Hematopoietic multipotent progenitor cell treated with erythropoietin and hydrocortisone succinate and interleukin-3 and kit ligand, for 17 days (in vitro differentiated cells): ENCODE measurements around the gene TUBB2A.
"Not testable (repeated sequence)": the region's sequence is repeated elsewhere in the genome, so short reads cannot be mapped to it uniquely, and the experiment has no call there.

ENCODE experiments used
- DNase-seq: peaks from one replicate; pipeline ENCODE4 v3.0.0-alpha.2; 2015; ENCODE audit warnings: low spot score

Gene TUBB2A

DNA sequence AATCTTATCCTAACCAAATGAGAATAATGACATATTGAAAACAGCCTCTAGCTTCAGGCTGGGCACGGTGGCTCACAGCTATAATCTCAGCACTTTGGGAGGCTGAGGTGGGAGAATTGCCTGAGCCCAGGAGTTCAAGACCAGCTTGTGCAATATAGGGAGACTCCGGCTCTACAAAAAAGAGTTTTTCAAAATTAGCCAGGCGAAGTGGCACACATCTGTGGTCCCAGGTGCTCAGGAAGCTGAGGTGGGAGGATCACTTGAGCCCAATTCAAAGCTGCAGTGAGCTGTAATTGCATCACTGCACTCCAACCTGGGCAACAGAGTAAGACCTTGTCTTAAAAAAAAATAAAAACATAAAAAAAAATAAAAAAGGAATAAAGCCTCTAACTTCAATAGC, 4.7 kb downstream of the TUBB2A start:
- no peak for DNase-seq

DNA sequence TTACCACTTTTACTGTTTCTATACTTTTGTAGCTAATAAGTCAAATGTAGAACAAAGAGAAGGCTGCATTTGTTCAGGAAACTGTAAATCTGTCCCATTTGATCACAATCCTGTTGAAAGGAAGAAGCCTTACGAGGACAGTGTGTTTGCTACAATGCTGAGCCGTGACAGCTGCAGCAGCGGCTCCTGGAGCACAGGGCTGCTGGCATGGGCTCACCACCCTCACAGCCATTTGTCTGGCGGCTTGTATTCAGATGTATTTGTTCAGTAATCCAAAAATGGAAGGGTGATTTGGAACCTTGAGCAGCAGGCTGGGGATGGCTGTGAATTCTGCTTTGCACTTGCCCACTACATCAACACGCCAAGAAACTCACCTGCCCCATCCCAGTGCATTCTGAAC, 5.7 kb downstream of the TUBB2A start:
- no peak for DNase-seq

DNA sequence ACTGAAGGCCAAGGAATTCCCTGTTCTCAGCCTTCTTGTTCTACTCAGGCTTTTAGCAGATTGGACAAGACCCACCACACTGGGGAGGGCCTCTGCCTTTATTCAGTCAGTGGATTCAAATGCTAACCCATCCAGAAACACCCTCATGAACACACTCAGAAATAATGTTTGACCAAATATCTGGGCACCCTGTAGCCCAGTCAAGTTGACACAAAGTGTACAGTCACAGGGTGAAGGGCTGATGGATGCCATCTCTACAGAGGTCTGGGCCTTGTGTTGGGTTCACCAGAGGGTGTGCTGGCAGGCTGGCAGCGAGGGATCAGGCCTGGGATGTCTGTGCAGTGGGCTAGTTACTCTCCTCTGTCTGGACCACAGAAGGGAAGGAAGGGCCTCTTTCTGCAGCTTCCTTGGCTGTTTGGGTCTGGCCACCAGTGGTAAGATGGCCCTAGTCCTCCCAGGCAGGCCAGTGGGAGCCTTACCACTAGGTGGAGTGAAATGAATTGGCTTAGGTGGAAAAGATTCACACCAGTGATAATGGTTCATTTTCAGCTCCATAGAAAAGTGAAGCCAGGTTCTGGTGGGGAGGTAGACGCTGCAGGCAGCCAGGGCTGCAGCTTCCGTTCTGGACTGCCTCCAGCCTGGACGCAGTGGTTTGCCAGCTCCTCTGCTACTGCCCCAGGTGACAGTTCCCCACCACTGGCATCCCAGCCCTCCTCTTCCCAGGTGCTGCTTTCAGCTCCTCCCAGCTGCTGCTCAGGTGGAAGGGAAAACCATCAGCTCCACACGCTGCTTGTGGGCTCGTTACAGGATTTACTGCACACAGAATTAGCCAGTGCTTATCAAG, 9.2 kb downstream of the TUBB2A start:
- DNase-seq: no peak

DNA sequence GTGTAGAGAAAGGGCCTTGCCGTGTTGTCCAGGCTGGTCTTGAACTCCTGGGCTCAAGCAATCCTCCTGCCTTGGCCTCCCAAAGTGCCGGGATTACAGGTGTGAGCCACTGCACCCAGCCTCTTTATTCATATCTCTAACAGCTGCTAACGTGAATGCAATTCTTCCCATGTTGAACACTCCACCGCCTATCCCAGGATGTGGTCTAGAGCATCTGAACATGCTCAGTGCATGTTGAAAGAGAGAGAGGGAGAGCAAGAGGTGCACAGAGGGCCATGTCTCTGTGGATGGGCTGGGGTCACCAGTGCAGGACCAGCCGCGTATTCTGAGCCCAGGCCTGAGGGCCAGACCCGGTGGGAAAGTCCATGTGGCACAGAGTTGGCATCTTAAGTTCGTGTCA, 12.8 kb downstream of the TUBB2A start:
- no peak for DNase-seq

DNA sequence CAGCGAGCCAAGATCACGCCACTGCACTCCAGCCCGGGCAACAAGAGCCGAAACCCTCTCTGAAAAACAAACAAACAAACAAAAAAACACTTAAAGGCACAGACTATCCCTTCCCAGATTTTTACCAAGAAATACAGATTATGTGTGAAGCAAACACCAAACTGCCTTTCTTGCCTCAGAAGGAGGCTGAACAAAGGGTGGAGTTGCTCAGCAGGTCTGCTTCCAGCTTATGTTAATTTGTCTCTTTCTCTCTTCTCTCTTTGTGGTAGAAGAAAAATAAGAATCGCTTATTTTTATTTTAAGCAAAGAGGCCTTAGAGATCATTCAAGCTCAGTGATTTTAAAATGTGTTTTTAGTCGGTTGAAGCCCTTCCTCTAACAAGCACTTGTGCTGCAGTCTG, 14.2 kb downstream of the TUBB2A start:
- DNase-seq: no peak

DNA sequence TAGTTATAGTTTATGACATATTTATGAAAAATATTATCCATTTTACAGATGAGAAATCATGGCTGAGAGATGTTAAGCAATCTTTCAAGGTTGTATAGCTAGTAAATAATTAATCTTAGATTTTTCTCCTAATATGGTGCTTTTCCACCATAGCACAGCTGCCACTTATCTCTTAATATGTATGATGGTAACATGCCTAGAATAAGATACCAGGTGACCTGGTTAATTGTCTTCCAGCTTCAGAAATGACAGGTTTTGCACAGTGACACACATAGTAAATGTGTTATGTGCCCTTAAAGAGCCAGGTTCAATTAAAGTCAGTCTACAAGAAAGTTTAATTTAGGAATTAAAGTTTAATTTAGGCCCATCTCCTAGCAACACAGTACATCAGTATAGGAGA, 14.8 kb downstream of the TUBB2A start:
- DNase-seq: no peak

DNA sequence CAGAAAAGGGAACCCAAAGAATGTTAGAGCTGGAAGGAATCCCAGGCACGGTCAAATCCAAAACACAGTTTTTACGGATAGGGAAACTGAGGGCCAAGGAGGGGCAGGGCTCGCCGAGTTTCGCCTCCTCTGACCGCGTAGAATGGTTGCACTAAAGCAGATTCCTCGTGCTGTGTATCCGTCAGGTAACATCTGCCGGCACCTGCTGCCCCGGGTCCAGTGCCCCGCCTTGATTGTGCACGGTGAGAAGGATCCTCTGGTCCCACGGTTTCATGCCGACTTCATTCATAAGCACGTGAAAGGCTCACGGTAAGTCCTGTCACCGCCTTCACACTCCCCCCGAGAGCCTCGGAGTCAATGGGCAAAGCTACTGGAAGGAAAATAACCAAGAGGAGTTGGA, 17.1 kb downstream of the TUBB2A start:
- DNase-seq: no peak

DNA sequence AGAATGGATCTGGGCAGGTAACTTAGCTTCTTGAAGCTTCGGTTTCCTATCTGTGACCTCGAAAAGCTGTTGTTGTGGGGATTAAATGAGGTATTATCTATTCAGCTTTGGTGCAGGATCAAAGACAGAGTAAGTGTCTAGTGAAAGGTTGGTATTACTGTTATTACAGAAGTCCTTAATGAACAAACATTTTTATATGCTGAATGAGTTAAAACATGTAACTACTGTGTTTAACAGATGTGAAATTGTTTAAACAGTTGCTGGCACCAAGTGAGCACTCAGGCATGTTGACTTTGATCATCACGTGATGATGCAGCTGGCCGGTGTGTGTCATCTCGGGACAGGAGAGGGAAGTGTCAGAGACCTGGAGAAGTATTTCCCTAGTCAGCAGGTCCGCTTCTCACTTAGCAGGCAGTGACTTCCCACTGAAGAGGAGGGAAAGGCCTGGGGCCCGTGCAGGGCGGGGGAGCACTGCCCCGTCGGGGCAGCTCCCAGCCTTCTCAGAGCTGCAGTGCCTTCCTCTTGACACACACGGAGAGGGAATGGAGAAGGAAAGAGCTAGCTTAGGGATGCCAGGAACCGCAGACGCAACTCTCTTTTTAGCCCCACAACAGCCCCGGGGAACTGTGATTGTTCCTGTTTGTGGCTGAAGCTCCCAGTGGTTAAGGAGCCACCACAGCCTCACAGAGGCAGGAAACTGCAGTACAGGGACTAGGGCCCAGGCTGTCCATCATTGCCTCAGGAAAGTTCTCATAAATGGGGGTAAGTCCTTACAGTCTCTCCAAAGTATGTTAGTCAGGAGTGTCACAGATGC, 18.0 kb downstream of the TUBB2A start:
- DNase-seq: no peak

DNA sequence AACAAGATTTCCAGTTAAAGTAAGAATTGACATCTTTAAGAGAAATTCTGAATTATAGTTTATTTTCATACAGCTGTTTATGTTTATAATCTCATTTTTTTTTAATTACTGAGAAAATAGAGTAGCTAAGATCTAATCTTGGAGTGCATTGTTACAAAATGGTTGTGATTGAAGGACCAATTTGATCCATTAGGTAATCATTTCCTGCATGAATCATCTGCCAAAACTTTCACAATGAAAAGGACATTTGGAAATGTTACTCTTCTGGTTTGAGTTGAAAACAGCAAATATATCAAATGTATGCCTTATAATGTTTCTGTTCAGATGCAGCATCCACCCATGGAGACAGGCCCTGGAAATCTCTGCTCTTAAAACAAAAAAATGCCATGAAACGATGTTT, 19.0 kb downstream of the TUBB2A start:
- no peak for DNase-seq

DNA sequence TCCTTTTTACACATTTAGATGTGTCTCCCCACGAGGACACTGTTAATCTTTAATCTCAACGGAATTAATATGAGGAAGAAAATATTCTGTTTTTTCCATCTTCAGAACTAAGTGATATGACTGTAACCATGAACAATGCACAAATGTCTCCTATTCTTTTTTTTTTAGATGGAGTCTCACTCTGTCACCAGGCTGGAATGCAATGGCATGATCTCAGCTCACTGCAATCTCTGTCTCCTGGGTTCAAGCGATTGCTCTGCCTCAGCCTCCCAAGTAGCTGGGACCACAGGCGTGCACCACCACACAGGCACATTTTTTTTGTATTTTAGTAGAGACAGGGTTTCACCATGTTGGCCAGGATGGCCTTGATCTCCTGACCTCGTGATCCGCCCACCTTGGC, 19.5 kb downstream of the TUBB2A start:
- not testable (repeated sequence) for DNase-seq

DNA sequence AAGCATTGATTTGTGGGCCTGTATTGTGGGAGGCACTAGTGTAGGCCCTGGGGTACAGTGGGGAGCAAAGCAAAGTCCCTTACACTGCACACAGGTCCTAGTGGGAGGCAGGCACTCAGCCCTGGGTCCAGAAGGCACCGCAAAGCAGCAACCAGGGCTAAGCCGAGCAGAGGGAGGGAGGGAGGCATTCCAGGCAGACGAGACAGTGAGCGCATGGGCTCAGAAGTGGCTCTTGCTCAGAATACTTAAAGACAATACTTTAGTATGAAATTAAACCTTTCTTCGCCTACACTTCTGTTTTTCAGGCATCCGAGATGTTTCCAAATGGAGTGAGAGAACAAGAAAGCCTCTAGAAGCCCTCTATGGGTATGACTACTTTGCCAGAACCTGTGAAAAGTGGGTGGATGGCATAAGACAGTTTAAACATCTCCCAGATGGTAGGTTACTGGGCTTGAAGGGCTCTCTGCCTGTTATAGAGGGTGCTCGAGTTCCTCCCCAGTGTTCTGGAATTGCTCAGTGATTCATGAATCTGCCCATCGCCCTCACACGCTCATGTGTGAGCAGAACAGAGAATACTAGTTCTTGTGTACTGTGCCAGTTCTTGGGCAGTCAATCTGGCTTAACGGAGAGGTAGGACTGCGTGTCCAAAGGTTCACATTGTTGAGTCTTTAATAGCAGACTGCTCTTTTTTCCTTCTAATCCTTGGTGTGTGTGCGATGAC, 20.1 kb downstream of the TUBB2A start:
- no peak for DNase-seq

DNA sequence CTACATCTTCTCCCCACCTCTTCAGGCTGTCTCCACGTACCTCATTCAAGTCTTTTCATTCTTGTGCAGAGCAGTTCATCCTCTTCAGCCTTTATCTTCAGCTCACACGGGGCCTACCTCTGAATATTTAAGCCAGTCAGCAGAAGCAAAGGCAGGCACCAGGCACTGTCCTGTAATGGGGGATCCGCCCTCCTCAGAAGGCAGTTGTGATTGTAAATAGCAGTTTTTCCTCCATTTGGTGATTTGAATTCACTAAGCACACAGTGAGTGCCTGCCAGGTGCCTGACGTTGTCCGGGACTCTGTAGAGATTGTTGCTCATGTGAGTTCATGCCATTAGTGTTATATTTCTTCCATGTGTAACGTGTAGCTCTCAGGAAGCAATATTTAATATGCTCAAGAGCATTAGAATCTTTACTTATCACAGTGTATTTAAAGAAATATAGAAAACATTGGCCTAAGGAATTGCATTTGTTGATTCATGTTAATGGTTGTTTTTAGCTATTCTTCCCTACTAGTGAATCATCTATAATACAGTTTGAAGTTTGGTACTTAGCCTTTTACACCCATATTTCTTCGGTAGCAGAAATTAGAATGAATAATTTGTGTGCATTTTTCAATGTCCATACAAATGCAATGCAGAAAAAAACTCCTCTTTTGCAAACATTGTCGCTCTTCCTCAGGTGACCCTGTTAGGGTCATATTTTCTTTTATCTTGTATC, 20.9 kb downstream of the TUBB2A start:
- DNase-seq: no peak

DNA sequence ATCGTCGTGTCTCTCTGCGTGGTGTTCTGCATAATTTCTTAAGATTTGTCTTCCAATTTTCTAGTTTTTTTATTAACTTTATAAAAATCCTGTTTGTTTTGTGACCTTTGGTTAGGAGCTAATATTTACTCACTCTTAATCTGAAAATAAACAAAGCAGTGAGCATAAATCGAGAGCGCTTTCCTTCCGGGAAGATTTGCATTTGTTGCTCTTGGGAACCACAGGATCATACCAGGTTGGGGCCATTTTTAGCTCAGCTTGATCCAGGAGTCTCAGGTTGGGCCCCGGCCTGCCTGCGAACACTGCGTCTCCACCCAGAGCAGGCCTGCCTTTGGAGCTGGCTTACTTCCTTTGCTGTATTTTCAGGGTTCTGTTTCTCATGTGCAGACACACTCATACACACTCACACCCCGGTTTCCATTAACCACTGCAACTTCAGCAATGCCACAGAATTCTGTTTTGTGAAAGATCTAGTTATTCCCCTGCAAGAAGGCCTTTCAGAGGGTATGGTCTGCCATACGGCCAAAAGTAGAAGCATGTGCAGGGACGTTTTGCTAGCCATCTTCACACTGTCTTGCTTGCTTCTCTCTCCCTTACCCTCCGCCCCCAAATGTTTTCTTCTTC, 21.6 kb downstream of the TUBB2A start:
- no peak for DNase-seq

DNA sequence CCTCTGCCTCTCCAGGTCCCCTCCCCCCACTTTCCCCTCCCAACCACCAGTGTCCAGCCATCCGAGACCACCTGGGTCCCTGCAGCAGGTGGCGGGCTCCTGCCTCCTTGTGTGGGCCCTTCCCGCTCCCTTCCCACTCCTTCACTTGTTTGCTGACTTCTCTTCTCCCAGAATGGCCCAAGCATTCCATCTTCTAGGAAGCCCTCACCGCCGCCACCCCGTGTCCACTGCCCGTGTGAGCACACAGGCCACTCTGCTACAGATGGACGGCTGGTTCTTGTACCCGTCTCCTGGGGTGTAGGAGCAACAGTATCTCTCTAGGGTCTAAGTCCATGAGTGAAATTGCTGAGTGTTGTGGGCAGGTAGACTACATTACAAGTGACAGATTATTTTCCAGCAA, 23.8 kb downstream of the TUBB2A start:
- no peak for DNase-seq

DNA sequence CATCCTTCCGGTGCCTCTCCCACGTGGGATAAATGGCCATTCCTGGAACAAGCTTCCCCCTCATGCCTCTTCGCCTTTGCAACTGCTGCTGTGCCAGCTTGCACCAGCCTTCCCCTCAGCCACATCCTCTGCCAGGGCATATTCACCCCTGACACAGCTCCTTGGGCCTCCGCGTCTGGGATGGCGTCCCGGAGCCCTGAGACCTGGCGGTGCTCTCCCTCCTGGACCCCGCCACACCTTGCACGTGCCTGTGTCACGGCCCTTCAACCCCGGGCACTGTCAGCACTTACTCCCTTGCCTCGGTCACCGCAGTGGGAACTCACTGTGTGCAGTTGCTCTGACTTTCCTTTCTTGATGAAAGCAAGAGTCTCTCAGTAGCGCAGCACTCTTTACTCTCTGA, 25.6 kb downstream of the TUBB2A start:
- no peak for DNase-seq

DNA sequence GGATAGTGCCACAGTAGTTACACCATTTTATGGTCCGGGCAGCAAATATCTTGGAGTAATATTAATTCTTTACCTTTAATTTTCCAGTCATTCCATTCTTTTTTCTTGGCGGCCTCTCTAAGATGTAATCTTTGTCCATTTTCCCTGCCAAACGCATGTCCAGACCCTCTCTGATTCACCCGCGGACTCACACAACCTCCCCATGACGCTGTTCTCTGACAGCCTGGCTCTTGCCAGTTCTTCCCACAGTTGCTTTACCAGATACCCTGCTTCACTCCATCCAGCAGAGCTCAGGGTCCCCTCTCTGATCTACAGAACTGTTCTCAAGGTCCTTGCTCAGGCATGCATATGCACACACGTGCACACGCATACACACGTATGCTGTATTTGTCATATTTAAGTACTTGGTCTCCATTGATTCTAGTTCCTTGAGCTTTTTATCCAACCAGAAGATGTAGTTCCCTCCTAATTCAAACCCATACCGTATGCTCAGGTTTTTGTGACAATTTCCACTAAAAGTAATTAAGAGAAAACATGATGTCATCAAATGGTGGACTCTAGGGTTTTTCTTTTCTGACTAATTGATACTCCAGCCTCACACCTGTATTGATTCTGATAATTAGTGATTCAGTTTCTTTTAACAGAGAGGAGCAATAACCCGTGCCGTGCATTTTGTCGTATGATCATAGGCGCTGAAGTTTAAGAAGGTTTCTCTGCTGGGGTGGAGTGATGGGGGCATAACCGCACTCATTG, 28.8 kb downstream of the TUBB2A start:
- DNase-seq: no peak

DNA sequence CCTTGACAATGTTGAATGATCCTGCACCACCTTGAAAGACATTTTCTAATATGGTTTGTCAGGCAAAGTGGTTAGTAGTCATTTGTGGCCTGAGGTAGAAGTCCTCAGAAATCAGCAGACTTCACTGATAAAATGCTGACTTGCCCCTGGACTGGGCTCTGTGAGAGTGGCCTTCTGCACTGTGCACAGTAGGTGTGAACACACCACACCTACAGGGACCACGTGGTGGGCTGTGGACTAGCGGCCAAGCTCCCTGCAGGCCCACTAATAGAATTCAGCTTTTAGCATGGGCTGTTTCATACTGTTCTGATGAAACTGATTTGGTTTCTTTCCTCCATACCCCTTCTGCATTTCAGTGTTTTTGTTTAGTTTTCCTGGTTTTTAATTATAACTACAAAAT, 31.5 kb downstream of the TUBB2A start:
- DNase-seq: no peak

DNA sequence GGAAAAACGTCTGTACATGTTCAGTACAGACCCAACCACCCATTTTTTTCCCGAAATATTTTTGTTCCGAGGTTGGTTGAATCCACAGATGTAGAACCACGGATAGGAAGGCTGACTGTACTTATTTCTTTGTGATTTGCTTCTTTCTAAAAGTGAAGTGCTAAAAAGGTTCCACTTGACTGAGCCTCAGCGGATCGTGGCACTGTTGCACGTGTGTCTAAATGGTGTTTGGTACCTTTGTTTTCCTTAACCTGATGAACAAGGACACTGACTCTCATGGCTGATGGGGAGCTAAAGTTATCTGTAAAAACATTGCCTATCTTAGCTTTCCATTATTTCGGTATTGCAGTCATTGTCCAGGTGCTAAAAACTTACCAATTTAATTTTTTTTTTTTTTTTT, 32.7 kb downstream of the TUBB2A start:
- DNase-seq: no peak

DNA sequence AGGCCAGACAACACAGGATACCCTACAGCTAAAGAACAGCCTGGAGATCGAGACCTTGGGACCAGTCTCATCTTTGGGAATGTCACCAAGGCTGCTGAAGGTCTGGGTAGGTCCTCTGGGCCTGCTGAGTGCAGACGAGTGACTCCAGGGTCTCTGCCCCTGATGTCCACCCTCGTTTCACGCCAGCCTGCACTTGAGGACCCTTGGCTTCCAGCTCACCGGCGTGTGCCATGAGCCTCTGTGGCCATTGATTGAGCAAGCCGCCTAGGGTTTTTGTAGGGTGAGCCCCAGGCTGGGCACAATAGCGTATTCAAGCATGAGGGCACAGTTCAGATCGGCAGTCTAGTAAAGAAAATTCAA, 34.5 kb downstream of the TUBB2A start:
- no peak for DNase-seq

DNA sequence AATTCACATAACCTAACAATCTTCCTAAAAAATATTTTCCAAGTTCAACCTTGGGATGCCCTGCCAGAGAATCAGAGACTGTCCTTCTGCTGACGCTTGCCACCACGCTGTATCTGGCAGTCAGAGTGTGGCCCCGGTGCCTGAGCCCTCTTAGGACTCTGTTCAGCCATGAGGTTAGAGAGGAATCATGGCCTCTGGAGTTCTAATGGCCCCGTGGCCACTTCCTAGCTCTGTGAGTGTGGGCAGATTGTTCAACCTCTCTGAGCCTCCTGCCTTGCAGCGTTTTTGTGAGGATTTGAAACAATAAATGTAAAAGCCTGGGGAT, 36.6 kb downstream of the TUBB2A start:
- DNase-seq: no peak

DNA sequence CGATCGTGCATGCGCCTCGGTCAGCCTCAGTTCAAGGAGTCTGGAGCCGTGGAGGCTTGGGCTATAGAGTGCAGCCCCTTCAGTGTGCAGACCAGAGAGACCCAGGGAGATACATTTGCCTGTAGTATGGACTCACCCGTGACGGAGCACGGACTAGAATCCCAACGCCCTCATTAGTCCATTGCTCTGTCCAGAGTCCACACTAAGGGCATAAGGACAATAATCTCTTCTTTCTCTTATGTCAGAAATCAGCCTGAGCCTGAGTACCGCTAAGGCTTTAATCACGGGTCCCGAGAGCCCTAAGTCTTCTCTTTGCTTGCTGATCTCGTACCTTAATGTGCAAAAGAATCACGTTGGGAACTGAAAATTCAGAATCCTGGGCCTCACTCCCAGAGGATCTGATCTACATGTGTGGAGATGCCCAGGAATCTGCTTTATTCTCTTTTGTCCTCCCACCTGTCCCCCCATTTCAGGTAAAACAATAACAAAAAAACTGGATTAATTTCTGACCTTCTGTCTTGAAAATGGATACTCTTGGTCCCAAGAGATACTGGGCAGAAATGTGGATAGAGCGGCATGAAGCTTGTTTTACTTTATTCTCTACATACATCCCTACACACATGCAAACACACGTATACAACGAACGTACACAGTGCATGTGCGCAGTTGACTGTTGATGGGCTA, 38.2 kb downstream of the TUBB2A start:
- no peak for DNase-seq
